ENCODE results near the gene FASTK. TPM values are rescaled to one million over a fixed set of nuclear protein-coding genes. Genes with fewer than 3 reads are reported as not detected.

The FASTK gene, protein sequence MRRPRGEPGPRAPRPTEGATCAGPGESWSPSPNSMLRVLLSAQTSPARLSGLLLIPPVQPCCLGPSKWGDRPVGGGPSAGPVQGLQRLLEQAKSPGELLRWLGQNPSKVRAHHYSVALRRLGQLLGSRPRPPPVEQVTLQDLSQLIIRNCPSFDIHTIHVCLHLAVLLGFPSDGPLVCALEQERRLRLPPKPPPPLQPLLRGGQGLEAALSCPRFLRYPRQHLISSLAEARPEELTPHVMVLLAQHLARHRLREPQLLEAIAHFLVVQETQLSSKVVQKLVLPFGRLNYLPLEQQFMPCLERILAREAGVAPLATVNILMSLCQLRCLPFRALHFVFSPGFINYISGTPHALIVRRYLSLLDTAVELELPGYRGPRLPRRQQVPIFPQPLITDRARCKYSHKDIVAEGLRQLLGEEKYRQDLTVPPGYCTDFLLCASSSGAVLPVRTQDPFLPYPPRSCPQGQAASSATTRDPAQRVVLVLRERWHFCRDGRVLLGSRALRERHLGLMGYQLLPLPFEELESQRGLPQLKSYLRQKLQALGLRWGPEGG
- 62.7 and 69.6 TPM in 2 replicates for total RNA-seq

GRCh38 chr7:151080522-151081169 is at the start of gene FASTK:
Gene FASTK (minus strand): TSS chr7:151080809. CDS start chr7:151080766, 43 bp downstream.

DNA sequence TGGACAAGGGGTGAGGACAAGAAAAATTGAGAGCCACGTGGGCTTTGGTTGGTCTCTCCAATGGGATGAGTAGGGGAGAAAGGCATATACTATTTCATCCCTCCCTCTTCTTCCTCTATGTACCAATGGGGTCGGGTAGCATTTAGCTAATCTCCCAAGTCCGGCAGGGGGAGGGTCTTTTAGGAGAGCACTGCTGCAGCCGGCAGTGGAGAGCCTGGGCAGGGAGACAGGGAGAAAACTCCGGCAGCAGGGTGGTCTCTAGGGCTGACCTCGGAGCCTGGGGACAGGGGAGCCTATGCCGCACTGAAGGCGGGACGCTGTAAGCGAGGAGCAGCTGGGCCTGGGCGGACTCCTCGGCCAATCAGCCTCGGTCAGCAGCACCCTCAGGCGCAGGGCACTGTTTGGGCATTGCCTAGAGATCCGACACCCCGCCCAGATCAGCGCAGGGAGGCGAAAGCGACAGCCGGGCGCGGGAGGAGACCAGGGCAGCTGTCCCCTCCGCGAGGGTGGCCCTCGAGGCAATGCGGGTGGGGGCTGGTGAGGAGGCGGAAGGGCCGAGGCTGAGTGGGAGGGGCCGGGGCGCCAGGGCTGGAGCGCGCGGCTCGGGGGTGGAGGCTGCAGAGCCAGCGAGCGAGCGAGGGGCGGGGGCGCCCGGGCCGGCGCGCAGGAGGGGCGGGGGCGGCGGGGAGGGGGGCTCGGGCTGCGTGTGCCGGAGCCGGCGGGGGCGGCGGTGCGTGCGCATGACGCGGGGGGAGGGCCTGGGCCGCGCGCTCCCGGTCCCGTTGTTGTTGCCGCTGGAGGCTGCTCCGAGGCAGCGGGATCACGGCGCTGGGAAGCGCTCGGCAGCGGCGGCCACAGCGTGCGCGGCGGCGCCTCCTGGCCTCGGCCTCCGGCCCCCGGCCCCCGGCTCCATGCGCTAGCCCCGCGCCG is 5.3 kb upstream of the FASTK start, which contains the start of gene AGAP3:
AGAP3 (plus strand) TSS at position 785 of the 930 bp plus-strand sequence. CDS start 267 bp downstream, outside the sequence.

GRCh38 chr7:151083071-151083823 is 2.6 kb upstream of the FASTK start, which contains the start of gene TMUB1:
Gene TMUB1 (minus strand): TSS chr7:151083493. CDS start chr7:151082563, 930 bp downstream.

DNA sequence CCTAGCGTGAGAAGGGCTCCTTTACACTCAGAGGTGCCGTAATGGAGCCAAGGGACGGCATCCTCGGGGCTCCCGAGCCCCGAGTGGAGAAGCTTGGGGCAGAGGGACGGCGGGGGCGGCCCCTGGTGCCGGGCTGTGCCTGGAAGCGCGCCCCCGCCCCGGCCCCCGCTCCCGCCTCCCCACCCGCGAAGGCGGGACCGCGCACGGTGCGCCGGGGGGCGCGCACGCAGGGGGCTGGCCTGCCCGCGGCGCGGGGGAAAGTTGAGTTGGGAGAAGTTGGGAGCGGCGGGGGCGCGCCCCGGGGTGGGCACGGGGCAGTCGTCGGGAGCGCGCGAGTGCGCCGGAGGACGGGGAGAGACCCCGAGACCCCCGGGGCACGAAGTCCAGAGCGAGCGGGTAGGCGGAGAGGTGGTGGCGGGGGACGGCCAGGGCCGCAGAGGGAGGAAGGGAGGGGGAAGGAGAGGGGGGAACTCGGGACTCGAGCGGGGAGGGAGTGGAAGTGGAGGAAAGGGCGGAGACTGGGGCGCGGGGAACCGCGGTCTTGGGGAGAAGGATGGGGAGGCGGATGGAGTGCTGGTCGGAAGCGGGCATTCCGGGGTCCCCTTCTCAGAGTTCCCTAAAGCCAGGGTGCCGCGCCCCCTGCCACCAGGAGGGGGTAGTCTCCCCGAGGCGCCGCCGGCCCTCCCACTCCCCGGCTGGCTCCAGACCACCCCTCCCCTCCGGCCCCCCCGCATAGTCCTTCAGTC is 21.1 kb downstream of the FASTK start, which contains the start of gene SLC4A2:
SLC4A2 (plus strand) TSS at position 223 of the 746 bp plus-strand sequence. CDS start 2,399 bp downstream, outside the sequence.

GRCh38 chr7:151057506-151057988 is 23.1 kb downstream of the FASTK start, which contains the start of gene CDK5:
Gene CDK5 (minus strand): TSS chr7:151057897. CDS start chr7:151057848, 49 bp downstream.

DNA sequence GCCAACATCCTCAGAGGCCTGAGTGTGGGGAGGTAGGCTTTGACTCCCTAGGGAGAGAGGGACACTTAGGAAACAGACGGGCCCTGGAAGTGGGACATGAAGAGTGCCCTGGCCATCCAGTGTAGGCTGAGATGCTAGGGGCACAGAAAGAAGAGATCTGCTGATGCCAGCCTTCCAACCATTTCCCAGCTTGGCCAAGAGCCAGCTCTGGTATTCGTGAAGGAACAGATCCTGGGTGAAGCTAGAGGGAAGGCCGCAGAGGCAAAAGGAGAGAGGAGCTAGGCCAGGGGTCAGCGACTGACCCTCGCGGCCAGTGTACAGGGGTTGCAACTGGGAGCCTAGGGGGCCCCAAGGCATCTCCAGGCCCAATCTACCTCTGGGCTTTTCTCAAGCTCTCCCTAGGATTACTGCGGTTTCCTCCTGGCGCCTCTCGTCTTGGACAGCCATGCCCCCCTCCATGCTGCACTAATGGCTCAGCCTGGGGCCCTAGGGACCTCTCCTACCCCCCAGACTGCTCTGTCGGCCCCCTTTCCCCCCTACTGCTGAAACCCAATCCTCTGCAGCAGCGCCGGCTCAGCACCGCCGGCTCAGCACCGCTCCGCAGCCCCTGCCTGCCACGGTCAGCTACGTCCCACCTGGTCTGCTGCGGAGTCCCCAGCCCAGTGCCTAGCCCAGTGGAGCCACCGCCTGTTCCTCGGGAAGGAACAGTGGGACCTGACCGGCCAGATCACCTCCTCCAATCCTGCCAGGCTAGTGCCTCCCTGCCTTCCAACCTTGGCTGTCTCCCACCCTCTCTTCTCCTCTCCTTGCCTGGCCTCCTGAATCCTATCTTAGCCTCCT is 32.4 kb downstream of the FASTK start, which contains the start of gene ASIC3:
ASIC3 (plus strand) TSS at position 556 of the 840 bp plus-strand sequence. CDS start 355 bp downstream, outside the sequence.

GRCh38 chr7:151028131-151028947 is 52.3 kb downstream of the FASTK start, which contains the start of gene ABCB8:
Gene ABCB8 (plus strand): TSS chr7:151028450. CDS start chr7:151028516, 66 bp downstream.

Other genes starting within 250 kb of the FASTK start
- gene AOC1, start 228.3 kb downstream of the FASTK start, total RNA-seq, result not detected in 2 replicates
- 0.52 and 1.7 TPM in 2 replicates for gene KCNH2, start 102.5 kb downstream of the FASTK start, total RNA-seq
- gene NOS3, start 89.8 kb downstream of the FASTK start, total RNA-seq, result 1.7 and 1.8 TPM in 2 replicates
- 0.32 TPM in 1 of 2 replicates, not detected in the other for gene ATG9B, start 56.3 kb downstream of the FASTK start, total RNA-seq
- 28.1 and 30.3 TPM in 2 replicates for gene ABCB8, start 52.4 kb downstream of the FASTK start, total RNA-seq
- gene ASIC3, start 32.3 kb downstream of the FASTK start, total RNA-seq, result 0.13 and 0.32 TPM in 2 replicates
- gene CDK5, start 22.9 kb downstream of the FASTK start, total RNA-seq, result 9.7 and 9.8 TPM in 2 replicates
- gene SLC4A2, start 21.2 kb downstream of the FASTK start, total RNA-seq, result 40.3 and 43.1 TPM in 2 replicates
- gene TMUB1, start 2.7 kb upstream of the FASTK start, total RNA-seq, result 14.8 and 16.1 TPM in 2 replicates
- 29.6 and 31.6 TPM in 2 replicates for gene AGAP3, start 5.7 kb upstream of the FASTK start, total RNA-seq
- gene GBX1, start 86.9 kb upstream of the FASTK start, total RNA-seq, result not detected in 2 replicates
- not detected in 2 replicates for gene ASB10, start 106.4 kb upstream of the FASTK start, total RNA-seq
- not detected in 2 replicates for gene H2BK1, start 129.7 kb upstream of the FASTK start, total RNA-seq
- gene ABCF2, start 146.4 kb upstream of the FASTK start, total RNA-seq, result 51.5 and 55.0 TPM in 2 replicates
- gene CHPF2, start 151.7 kb upstream of the FASTK start, total RNA-seq, result 70.9 and 71.5 TPM in 2 replicates
- gene SMARCD3, start 167.9 kb upstream of the FASTK start, total RNA-seq, result 39.7 and 43.1 TPM in 2 replicates